GM19468 (cell line): ENCODE data around the gene TSC22D1.
"Not testable (repeated sequence)": the region's sequence is repeated elsewhere in the genome, so short reads cannot be mapped to it uniquely, and the experiment has no call there.

Experiments
- ATAC-seq: cut with Tn5 transposase; IDR thresholded peaks from one replicate; pipeline ENCODE4 v1.9.1; 2021; ENCODE audit warnings: mild to moderate bottlenecking, moderate library complexity, moderate number of reproducible peaks; ENCODE audit not compliant: unreplicated experiment; ENCODE audit errors: extremely low read depth

Gene TSC22D1

GRCh38 chr13:44458313-44458975 is 117.7 kb downstream of the TSC22D1 start:
- no peak for ATAC-seq

- ATAC-seq: not testable (repeated sequence)
Observed at GRCh38 chr13:44456212-44456611, 119.9 kb downstream of the TSC22D1 start.

DNA sequence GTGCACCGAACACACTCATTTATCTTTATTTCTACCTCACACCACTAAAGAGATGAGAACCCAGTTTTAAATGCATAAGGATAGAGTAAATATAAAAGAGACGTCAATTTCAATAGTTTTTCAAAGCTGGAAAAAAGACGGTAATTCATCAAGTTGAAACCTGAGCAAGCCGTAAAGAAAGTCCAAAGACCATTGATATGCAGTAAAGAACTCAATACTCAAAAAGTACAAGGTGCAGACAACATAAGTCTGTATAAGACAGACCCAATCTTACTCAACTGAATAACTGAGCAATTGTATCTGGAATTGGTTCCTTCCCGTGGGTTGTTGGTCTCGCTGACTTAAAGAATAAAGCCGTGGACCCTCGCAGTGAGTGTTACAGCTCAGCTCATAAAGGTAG is 120.4 kb downstream of the TSC22D1 start:
- ATAC-seq: no peak

- no peak for ATAC-seq
Observed at GRCh38 chr13:44453881-44454280, 122.2 kb downstream of the TSC22D1 start.

GRCh38 chr13:44453069-44453468 is 123.1 kb downstream of the TSC22D1 start:
- ATAC-seq: no peak

DNA sequence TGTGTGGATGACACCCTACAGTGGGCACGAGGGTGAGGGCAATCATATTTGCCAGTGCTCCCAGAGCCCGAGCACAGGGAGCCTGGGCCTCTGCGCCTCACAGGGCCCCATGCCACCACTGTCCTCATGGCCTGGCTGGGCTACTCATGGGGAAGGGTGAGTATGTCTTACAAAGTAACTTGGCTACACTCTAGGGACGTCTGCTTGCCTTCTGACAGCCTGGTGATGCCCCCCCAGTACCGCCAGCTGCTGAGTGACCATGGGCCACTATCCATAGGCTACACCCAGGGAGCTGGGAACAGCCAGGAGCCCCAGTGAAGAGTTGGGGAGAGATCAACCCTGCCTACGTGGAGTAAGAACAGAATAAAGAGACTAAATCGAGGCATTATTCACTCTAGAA is 123.7 kb downstream of the TSC22D1 start:
- no peak for ATAC-seq

DNA sequence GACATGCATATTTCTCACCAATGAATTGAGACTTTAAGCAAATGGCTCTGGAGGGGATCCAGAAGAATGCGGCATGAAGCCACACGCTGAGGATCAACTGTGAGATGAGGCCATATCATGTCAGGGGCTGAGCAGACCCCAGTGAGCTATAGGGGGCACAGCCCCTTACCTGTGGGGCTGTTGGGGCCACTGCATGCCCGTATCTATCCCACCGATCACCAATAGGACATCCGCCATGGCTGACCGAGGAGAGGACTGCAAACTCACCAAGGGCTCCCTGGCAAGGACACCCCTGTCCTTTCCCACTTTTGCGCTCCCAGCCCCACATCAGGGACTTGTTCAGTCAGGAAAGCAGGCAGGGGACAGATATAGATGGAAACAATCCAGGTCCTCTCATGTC is 124.5 kb downstream of the TSC22D1 start:
- no peak for ATAC-seq

- no peak for ATAC-seq
Observed at GRCh38 chr13:44451126-44451525, 125.0 kb downstream of the TSC22D1 start.

DNA sequence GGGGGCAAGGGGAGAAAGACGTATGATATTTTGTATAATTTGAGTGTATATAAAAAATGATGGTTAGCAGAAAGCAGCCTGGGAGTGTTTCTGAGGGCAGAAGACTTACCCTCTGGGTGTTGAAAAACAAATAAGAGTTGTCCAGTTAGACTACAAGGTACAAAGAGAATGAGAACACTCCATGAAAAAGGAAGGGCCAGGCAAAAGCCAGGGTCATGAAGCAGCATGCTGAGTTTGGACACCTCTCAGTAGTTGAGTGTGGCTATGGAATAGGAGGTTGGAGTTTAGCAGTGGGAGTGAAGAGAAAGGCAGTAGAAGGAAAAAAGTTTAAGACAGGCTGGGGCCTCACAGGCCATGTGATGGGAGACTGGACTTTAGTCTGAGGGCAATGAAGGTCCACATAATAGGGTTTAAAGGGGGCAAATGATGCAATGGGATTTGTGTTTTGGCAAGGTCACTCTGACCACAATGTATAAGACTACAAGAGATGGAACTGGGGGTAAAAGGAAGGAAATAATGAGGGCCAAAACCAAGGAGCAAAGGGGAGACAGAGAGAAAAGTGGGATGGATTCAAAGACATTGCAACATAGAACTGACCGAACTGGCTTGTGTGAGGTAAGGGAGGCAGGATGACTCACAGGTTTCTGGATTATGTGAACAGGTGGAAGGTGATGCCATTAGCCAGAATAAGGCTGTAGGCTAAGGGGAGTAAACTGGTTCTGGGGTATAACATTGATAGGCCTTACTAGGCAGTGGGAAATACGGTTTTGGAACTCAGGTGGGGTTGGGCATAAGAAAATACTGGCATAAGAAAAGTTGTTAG is 125.9 kb downstream of the TSC22D1 start:
- ATAC-seq: no peak

DNA sequence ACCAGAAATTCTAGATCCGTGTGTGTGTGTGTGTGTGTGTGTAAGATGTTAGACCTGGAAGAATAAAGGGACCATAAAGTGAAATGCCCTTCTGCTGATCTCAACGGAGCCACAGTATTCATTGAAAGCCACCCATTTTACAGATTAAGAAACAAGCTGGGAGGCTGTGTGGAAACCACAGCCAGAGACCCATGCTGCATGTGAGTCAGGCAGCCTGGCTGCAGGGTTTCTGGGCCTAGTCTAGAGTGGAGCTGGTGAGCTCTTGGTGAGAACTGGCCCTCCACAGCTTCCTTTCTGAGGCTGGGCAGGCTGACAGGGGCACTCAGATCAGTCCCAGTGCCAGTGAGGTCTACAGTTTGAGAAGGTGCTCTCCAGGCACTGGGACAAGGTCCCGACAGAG is 127.3 kb downstream of the TSC22D1 start:
- ATAC-seq: no peak

GRCh38 chr13:44448373-44448772 is 127.8 kb downstream of the TSC22D1 start:
- no peak for ATAC-seq

- ATAC-seq: no peak
Observed at GRCh38 chr13:44447783-44448321, 128.3 kb downstream of the TSC22D1 start.

DNA sequence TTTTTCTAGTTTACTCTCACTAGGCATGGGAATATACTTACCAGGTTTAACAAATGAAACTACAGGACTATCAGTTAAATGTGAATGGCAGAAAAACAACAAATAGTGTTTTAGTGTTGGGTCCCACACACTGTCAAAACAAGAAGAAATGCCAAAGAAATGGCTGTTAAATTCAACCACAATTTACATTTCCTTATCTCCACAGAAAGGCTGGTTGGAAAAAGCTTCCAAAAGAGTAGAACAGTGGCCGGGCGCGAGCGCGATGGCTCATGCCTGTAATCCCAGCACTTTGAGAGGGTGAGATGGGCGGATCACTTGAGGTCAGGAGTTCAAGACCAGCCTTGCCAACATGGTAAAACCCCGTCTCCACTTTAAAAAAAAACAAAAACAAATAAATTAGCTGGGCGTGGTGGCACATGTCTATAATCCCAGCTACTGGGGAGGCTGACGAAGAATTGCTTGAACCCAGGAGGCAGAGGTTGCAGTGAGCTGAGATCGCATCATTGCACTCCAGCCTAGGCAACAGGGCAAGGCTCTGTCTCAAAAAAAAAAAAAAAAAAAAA is 136.0 kb downstream of the TSC22D1 start:
- ATAC-seq: no peak

DNA sequence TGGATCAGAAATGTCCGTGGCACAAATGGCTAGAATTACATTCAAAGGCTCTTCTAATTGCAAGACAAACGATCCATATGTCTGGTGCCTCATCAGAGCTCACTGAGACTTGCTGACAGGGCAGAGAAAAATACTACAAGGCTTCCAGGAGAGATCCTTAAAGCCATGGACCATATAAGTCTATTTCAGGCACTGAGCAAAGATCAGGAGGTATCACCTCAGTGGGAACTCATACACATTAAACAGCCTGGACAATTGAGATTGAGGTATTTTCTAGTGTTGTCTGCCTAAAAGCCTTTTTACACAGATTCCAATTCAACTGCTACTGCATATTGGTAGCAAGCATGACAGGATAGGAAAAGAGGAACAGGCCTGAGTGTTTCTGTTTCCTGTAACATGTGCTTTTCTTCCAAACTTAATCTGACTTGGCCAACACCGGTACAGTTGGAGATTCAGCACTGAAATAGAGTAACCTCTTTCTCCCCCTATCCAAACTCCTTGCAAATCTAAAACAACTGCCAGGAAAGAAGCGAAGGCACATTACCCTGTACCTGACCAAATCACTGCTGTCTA is 136.6 kb downstream of the TSC22D1 start:
- no peak for ATAC-seq

GRCh38 chr13:44438234-44438579 is 137.9 kb downstream of the TSC22D1 start:
- no peak for ATAC-seq

DNA sequence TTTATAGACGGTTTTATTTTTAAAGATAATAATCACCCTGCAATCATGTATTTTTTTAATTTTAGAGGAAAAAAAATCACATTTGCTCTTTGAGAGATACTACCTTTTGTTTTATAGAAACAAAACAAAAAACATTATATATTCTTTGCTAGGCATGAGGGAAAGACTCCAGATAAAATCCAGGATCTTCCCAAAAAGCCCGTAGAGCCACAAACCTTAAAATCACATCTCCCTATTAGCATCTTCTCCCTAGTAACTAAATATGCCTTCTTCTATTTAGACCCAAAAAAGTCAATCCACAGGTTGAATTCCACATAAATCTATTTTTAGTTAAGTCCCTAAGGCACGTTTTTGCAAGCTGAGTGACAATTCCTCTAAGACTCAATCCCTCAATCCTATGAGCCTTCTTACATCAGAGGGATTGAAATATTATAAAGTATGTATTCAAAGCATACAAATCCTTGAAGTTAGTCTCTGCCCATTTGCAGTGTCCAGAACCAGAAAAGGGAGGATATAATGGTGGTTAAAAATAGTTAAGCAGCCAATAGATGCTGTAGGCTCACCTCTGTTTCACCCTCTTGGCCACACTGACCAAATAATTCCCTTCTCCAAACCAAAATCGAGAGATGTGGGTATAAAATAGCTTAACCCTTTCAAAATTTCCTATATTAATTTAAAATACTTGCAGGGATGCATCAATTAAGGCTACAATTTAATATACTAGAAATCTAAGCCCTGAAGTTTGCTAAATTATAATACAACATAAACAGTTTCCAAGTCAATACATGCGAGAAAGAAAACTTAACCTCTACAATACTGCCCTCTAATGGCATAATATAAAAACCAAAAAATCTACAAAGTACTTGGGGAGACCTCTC is 138.5 kb downstream of the TSC22D1 start:
- no peak for ATAC-seq

- no peak for ATAC-seq
Observed at GRCh38 chr13:44436589-44437337, 139.4 kb downstream of the TSC22D1 start.

GRCh38 chr13:44435919-44436510 is 140.1 kb downstream of the TSC22D1 start:
- ATAC-seq: no peak
